B cell (primary cell): Measurements from ENCODE around the gene TBX21.

Experiments
- EZH2 ChIP-seq: IDR thresholded peaks from 2 replicates; pipeline ENCODE4 v1.6.1; 2012; ENCODE audit warnings: borderline replicate concordance, low read depth, mild to moderate bottlenecking, moderate library complexity, low read length; ENCODE audit not compliant: insufficient read depth, poor library complexity, severe bottlenecking
- TF ChIP-seq, protein P1 (sequence below): fragments of 200-600 bp; IDR thresholded peaks from one replicate; pipeline ENCODE4 v1.8.0; 2022; ENCODE audit warnings: antibody characterized with exemption, mild to moderate bottlenecking

DNA sequence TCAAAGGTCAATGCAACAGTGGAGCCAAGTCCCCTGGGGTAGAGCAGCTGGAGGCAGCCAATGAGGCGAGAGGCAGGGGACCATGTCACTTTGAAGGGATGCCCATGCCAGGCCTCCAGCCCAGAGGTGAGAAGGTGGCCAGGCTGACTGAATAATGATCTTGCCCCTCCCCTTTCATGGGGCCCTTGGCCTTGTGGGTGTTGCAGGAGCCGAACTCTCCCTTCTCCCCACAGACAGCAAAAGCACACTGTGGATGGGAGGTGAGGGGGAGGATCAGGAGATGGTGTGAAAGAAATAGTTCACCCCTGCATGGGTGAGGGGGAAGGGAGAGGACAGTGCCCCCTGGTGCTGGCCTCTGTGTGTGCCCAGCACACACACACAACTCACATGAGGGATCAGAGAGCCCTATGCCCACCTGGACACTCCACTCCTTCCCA lies 15.8 kb upstream of the TBX21 start:
- TF ChIP-seq, protein P1, sequence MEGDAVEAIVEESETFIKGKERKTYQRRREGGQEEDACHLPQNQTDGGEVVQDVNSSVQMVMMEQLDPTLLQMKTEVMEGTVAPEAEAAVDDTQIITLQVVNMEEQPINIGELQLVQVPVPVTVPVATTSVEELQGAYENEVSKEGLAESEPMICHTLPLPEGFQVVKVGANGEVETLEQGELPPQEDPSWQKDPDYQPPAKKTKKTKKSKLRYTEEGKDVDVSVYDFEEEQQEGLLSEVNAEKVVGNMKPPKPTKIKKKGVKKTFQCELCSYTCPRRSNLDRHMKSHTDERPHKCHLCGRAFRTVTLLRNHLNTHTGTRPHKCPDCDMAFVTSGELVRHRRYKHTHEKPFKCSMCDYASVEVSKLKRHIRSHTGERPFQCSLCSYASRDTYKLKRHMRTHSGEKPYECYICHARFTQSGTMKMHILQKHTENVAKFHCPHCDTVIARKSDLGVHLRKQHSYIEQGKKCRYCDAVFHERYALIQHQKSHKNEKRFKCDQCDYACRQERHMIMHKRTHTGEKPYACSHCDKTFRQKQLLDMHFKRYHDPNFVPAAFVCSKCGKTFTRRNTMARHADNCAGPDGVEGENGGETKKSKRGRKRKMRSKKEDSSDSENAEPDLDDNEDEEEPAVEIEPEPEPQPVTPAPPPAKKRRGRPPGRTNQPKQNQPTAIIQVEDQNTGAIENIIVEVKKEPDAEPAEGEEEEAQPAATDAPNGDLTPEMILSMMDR: no peak
- no peak for TF ChIP-seq EZH2
